Measurements from ENCODE around the gene SCRN3. TPM values are rescaled to one million over a fixed set of nuclear protein-coding genes. Genes with fewer than 3 reads are reported as not detected.
"Not testable (repeated sequence)": the region's sequence is repeated elsewhere in the genome, so short reads cannot be mapped to it uniquely, and the experiment has no call there.

SCRN3 gene
- polyA plus RNA-seq, 1 of the 3 experiments (the other 2 are of a cell fraction), result 14.7 TPM

DNA sequence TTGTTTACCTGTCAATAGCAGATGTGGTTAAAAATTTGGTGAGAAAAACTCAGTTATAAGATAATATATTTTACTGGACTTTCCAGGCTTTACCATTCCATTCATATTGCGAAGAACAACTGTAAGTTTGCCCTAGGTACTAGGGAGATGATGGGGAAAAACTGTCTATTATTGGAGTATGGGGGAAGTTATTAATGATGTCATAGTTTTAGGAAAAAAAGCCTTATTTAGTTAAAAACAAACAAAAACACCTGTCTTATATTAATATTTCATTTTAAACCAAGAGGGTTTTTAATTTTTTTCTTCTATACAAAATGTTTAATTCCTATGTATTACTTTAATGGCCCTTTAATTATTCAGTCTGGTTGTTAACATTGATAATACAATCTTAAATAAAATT lies 42.5 kb upstream of the SCRN3 start:
- Histone ChIP-seq H3K9ac (no peak overlapping the region), H2AFZ (ENCODE audit: low read depth) (no peak overlapping the region), H3K27ac (ENCODE audit: low read depth in 2 of 2, low read length in 1 of 2) (no peak overlapping the region), H3K4me2 (no peak overlapping the region), H4K20me1 (ENCODE audit: insufficient read depth) (no peaks in the 10 kb centered on the region), H3K27me3 (ENCODE audit: insufficient read depth) (no peaks in the 10 kb centered on the region), H3K4me1 (ENCODE audit: control insufficient read depth in 1 of 2, insufficient read depth in 2 of 2, low read depth in 1 of 2, low read length in 1 of 2) (no peaks in the 10 kb centered on the region), H3K9me3 (no peaks in the 10 kb centered on the region), H3F3A (replicated peaks; ENCODE audit: insufficient read depth) (no peaks in the 10 kb centered on the region), H3K79me2 (ENCODE audit: insufficient read depth) (no peaks in the 10 kb centered on the region), H3K9me2 (no peaks in the 10 kb centered on the region), H3K36me3 (replicated peaks in 1 of 2; ENCODE audit: control insufficient read depth in 1 of 2, insufficient read depth in 2 of 2, low read length in 1 of 2) (peaks cover 33 to 39% of the 10 kb centered on the region in 2 experiments), H3K4me3 (ENCODE audit: low read depth in 2 of 2, low read length in 1 of 2) (no peak overlapping the region)
- POLR2A ChIA-PET, result no interaction called here
- CTCF ChIA-PET, result interaction anchor here (1.1 kb wide), 1 partner anchor 9 kb away, joined by 3 read pairs; no protein-coding TSS in a partner anchor
- WGBS (ENCODE audit: low lambda C conversion rate), result 91% methylated on average over 1 of the region's 1 CpG
- TF ChIP-seq NFIC (IDR thresholded peaks at IDR 0.05; ENCODE audit: borderline replicate concordance) (no peak), POLR2AphosphoS5 (IDR thresholded peaks at IDR 0.05; ENCODE audit: low read depth, low read length) (no peak), GABPA (IDR thresholded peaks at IDR 0.05; ENCODE audit: low read depth) (no peak), FOXJ3 (CRISPR knock-in tag; IDR thresholded peaks at IDR 0.05) (no peak), EP300 (IDR thresholded peaks at IDR 0.05; ENCODE audit: borderline replicate concordance in 1 of 2, low read depth in 1 of 2, low read length in 1 of 2) (no peak), TCF12 (IDR thresholded peaks at IDR 0.05) (no peak), USF1 (IDR thresholded peaks at IDR 0.05; ENCODE audit: borderline replicate concordance, low read depth) (no peak), FOSL2 (IDR thresholded peaks at IDR 0.05; ENCODE audit: borderline replicate concordance, low read depth) (no peak), CHD2 (IDR thresholded peaks at IDR 0.05; ENCODE audit: low read length, partially characterized antibody) (no peak)
- TF ChIP-seq, protein P1, sequence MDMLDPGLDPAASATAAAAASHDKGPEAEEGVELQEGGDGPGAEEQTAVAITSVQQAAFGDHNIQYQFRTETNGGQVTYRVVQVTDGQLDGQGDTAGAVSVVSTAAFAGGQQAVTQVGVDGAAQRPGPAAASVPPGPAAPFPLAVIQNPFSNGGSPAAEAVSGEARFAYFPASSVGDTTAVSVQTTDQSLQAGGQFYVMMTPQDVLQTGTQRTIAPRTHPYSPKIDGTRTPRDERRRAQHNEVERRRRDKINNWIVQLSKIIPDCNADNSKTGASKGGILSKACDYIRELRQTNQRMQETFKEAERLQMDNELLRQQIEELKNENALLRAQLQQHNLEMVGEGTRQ (IDR thresholded peaks at IDR 0.05; ENCODE audit: borderline replicate concordance, low read depth, low read length), result no peak
- no peak for DNase-seq

DNA sequence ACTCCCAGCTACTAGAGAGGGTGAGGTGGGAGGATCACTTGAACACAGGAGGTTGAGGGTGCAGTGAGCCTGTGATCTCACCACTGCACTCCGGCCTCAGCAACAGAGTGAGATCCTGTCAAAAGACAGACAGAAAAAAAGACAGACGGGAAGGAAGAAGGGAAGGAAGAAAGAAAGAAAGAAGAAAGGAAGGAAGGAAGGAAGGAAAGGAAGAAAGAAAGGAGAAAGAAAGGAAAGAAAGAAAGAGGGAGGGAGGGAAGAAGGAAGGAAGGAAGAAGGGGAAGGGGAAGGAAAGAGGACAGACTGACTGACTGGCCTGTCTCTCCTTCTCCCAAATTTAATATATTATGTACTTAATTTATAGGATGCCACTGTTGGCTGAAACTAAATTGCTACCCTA lies 39.2 kb upstream of the SCRN3 start:
- Histone ChIP-seq H3K9me2 (no peaks in the 10 kb centered on the region), H3K27me3 (ENCODE audit: insufficient read depth) (no peaks in the 10 kb centered on the region), H3K79me2 (ENCODE audit: insufficient read depth) (no peaks in the 10 kb centered on the region), H3K4me2 (no peak overlapping the region), H3K36me3 (replicated peaks in 1 of 2; ENCODE audit: control insufficient read depth in 1 of 2, insufficient read depth in 2 of 2, low read length in 1 of 2) (peaks cover 9 to 31% of the 10 kb centered on the region in 2 experiments), H4K20me1 (ENCODE audit: insufficient read depth) (no peaks in the 10 kb centered on the region), H3K9ac (no peak overlapping the region), H2AFZ (ENCODE audit: low read depth) (no peak overlapping the region), H3K4me1 (ENCODE audit: control insufficient read depth in 1 of 2, insufficient read depth in 2 of 2, low read depth in 1 of 2, low read length in 1 of 2) (no peaks in the 10 kb centered on the region), H3K27ac (ENCODE audit: low read depth in 2 of 2, low read length in 1 of 2) (no peak overlapping the region), H3F3A (replicated peaks; ENCODE audit: insufficient read depth) (no peaks in the 10 kb centered on the region), H3K9me3 (no peaks in the 10 kb centered on the region), H3K4me3 (ENCODE audit: low read depth in 2 of 2, low read length in 1 of 2) (no peak overlapping the region)
- WGBS (ENCODE audit: low lambda C conversion rate), result 91% methylated on average over 2 of the region's 2 CpGs
- TF ChIP-seq GABPA (IDR thresholded peaks at IDR 0.05; ENCODE audit: low read depth) (no peak), JUND (IDR thresholded peaks at IDR 0.05) (no peak), REST (IDR thresholded peaks at IDR 0.05; ENCODE audit: low read depth, low read length) (no peak), SIN3A (IDR thresholded peaks at IDR 0.05; ENCODE audit: borderline replicate concordance, low read depth, low read length) (no peak), NFIC (IDR thresholded peaks at IDR 0.05; ENCODE audit: borderline replicate concordance) (no peak), RCOR1 (IDR thresholded peaks at IDR 0.05; ENCODE audit: low read length) (no peak), FOXM1 (IDR thresholded peaks at IDR 0.05; ENCODE audit: low read depth) (no peak), TCF12 (IDR thresholded peaks at IDR 0.05) (no peak)
- TF ChIP-seq, protein P2, sequence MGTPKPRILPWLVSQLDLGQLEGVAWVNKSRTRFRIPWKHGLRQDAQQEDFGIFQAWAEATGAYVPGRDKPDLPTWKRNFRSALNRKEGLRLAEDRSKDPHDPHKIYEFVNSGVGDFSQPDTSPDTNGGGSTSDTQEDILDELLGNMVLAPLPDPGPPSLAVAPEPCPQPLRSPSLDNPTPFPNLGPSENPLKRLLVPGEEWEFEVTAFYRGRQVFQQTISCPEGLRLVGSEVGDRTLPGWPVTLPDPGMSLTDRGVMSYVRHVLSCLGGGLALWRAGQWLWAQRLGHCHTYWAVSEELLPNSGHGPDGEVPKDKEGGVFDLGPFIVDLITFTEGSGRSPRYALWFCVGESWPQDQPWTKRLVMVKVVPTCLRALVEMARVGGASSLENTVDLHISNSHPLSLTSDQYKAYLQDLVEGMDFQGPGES (IDR thresholded peaks at IDR 0.05; ENCODE audit: low read depth, low read length), result no peak
- no peak for DNase-seq
- ChIA-PET CTCF (interaction anchor here (1.2 kb wide), 1 partner anchor 12 kb away, joined by 3 read pairs; no protein-coding TSS in a partner anchor), POLR2A (no interaction called here)

- H3F3A ChIP-seq (replicated peaks; ENCODE audit: insufficient read depth); H3K27me3 ChIP-seq (ENCODE audit: insufficient read depth); CTCF ChIA-PET; H3K4me1 ChIP-seq (ENCODE audit: control insufficient read depth in 1 of 2, insufficient read depth in 2 of 2, low read depth in 1 of 2, low read length in 1 of 2); H3K4me3 ChIP-seq (ENCODE audit: low read depth in 2 of 2, low read length in 1 of 2); DNase-seq; POLR2A ChIA-PET; H3K9me3 ChIP-seq; H3K79me2 ChIP-seq (ENCODE audit: insufficient read depth); H3K9me2 ChIP-seq; H4K20me1 ChIP-seq (ENCODE audit: insufficient read depth); H3K27ac ChIP-seq (ENCODE audit: low read depth in 2 of 2, low read length in 1 of 2); H2AFZ ChIP-seq (ENCODE audit: low read depth); H3K4me2 ChIP-seq; H3K9ac ChIP-seq: not testable (repeated sequence)
- H3K36me3 ChIP-seq (replicated peaks in 1 of 2; ENCODE audit: control insufficient read depth in 1 of 2, insufficient read depth in 2 of 2, low read length in 1 of 2), result peaks cover 10 to 35% of the 10 kb centered on the region in 2 experiments
- WGBS (ENCODE audit: low lambda C conversion rate), result 98% methylated on average over 4 of the region's 4 CpGs
These were observed 35.9 kb upstream of the SCRN3 start for GRCh38 chr2:174359663-174360062.

Data from SK-N-SH (cell line).